ENCODE results near the gene QPCT.

DNA sequence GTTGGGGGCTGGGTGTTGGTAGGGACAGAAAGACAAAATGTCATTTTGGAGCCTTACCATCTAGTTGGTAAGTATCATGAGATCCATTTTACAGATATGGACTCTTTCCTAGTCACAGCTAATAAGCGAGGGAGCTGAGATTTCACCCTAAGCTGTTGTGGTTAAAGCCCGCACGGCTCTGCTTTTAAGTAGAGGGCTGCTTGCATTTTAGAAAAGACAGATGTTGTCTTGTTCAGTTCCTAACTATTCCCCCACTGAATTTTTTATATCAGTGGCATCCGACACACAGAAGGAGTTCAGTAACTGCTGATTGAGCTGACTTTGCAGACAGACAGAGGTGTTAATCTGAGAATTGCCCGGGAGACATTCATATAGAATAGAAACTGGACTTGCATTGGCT, 3.7 kb downstream of the QPCT start:
- TF ChIP-seq POLR2A (IDR thresholded peaks at IDR 0.05; ENCODE audit: low read depth, low read length) (no peak), POLR2AphosphoS5 (IDR thresholded peaks at IDR 0.05; ENCODE audit: low read depth, low read length) (no peak), SPI1 (IDR thresholded peaks at IDR 0.05; ENCODE audit: low read depth, low read length) (no peak), TAF1 (IDR thresholded peaks at IDR 0.05; ENCODE audit: low read depth, low read length) (no peak)

All from GM12891 (cell line).